ENCODE measurements around the gene ITPR2. TPM values are rescaled to one million over a fixed set of nuclear protein-coding genes. Genes with fewer than 3 reads are reported as not detected.

ITPR2 gene
- total RNA-seq, 3 donors from 2014 or later (not counting 1 experiment from before 2014, with no cell fraction given): 59.1 to 70.7 (median 68.2) TPM

- intact Hi-C loops (cut with micrococcal nuclease): no loop called here
- Mint-ChIP-seq H3K36me3 (no peaks in the 10 kb centered on the region), H3K4me1 (peaks cover 33 to 34% of the 10 kb centered on the region in 2 donors), H3K27me3 (ENCODE audit: low read depth in 2 of 2) (no peaks in the 10 kb centered on the region), H3K9me3 (no peaks in the 10 kb centered on the region), H3K4me3 (no peak overlapping the region), H3K27ac (peak overlapping the region in 1 of 2 donors; percentile 68)
- Histone ChIP-seq H3K27me3 (ENCODE audit: control insufficient read depth, insufficient read depth, low read length) (no peaks in the 10 kb centered on the region), H3K9me3 (ENCODE audit: control insufficient read depth, insufficient read depth, low read length) (no peaks in the 10 kb centered on the region), H3K27ac (ENCODE audit: low read length) (no peak overlapping the region), H3K4me3 (ENCODE audit: low read length) (no peak overlapping the region), H3K36me3 (ENCODE audit: control insufficient read depth, insufficient read depth, low read length) (no peaks in the 10 kb centered on the region), H3K4me1 (ENCODE audit: control insufficient read depth, insufficient read depth, low read length) (no peaks in the 10 kb centered on the region)
- 28% methylated on average over 5 of the region's 6 CpGs for WGBS (ENCODE audit: insufficient coverage)
- DNase-seq (no peak), ATAC-seq (no peak)
- TF ChIP-seq, protein P1, sequence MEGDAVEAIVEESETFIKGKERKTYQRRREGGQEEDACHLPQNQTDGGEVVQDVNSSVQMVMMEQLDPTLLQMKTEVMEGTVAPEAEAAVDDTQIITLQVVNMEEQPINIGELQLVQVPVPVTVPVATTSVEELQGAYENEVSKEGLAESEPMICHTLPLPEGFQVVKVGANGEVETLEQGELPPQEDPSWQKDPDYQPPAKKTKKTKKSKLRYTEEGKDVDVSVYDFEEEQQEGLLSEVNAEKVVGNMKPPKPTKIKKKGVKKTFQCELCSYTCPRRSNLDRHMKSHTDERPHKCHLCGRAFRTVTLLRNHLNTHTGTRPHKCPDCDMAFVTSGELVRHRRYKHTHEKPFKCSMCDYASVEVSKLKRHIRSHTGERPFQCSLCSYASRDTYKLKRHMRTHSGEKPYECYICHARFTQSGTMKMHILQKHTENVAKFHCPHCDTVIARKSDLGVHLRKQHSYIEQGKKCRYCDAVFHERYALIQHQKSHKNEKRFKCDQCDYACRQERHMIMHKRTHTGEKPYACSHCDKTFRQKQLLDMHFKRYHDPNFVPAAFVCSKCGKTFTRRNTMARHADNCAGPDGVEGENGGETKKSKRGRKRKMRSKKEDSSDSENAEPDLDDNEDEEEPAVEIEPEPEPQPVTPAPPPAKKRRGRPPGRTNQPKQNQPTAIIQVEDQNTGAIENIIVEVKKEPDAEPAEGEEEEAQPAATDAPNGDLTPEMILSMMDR (IDR thresholded peaks at IDR 0.05): no peak
Observed at GRCh38 chr12:26798023-26798422, 35.0 kb downstream of the ITPR2 start.

DNA sequence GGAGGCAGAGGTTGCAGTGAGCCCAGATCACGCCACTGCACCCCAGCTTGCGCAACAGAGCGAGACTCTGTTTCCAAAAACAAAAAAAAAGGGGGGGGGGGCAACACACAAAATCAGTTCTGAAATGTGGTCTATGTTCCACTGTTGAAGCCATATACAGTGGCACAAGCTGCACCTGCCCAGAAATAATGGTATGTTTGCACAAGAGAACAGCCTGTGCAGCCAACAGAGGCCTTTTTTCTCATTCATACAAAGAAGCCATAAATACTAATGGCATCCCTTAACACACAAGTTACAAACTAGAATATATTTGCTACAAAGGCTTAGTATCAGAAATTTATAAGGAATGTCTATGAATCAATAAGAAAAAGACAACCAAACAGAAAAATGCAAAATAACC is 37.1 kb downstream of the ITPR2 start:
- no peak overlapping the region for H3K27ac ChIP-seq (ENCODE audit: low read length)
- ATAC-seq: no peak
- H3K4me1 Mint-ChIP-seq: peaks cover 40 to 52% of the 10 kb centered on the region in 2 donors
- no peaks in the 10 kb centered on the region for H3K27me3 Mint-ChIP-seq (ENCODE audit: low read depth in 2 of 2)
- no peaks in the 10 kb centered on the region for H3K4me1 ChIP-seq (ENCODE audit: control insufficient read depth, insufficient read depth, low read length)
- no peak for DNase-seq
- intact Hi-C loops (cut with micrococcal nuclease): no loop called here
- no peaks in the 10 kb centered on the region for H3K36me3 Mint-ChIP-seq
- no peaks in the 10 kb centered on the region for H3K9me3 ChIP-seq (ENCODE audit: control insufficient read depth, insufficient read depth, low read length)
- TF ChIP-seq, protein P1 (IDR thresholded peaks at IDR 0.05): no peak
- no peak overlapping the region for H3K4me3 ChIP-seq (ENCODE audit: low read length)
- H3K36me3 ChIP-seq (ENCODE audit: control insufficient read depth, insufficient read depth, low read length): no peaks in the 10 kb centered on the region
- WGBS (ENCODE audit: insufficient coverage): 98% methylated on average over 3 of the region's 3 CpGs
- H3K9me3 Mint-ChIP-seq: no peaks in the 10 kb centered on the region
- no peak overlapping the region for H3K4me3 Mint-ChIP-seq
- no peak overlapping the region for H3K27ac Mint-ChIP-seq
- no peaks in the 10 kb centered on the region for H3K27me3 ChIP-seq (ENCODE audit: control insufficient read depth, insufficient read depth, low read length)

DNA sequence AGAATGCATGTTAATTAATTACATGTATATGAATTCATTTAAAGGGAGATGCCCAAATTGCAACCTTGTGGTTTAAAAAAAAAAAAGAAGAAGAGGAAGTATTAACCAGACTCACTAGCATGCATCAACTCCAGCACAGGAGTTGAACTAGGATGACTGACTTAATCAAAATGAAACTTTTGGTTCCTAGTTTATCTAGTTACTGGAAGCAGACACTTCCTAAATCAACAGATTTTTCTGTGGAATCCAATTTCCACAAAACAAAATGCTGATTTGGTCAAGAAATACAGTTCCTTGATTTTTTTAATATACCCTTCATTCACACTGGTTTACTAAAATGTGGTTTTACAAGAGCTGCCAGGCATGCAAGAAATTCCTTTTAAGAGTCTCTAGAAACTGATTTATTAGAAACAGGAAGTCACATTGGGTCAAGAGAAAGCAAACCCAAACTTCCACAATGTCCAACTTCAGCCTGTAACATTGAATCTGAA is 41.6 kb downstream of the ITPR2 start:
- DNase-seq (peak in 1 of 2 donors; percentile 10), ATAC-seq (peak in 1 of 3 donors; percentile 41)
- H3K36me3 ChIP-seq (ENCODE audit: control insufficient read depth, insufficient read depth, low read length): peaks cover 2% of the 10 kb centered on the region
- Mint-ChIP-seq H3K4me1 (peaks cover 31 to 42% of the 10 kb centered on the region in 2 donors), H3K9me3 (no peaks in the 10 kb centered on the region), H3K36me3 (no peaks in the 10 kb centered on the region), H3K4me3 (no peak overlapping the region), H3K27ac (no peak overlapping the region), H3K27me3 (ENCODE audit: low read depth in 2 of 2) (no peaks in the 10 kb centered on the region)
- no peak overlapping the region for H3K27ac ChIP-seq (ENCODE audit: low read length)
- H3K4me3 ChIP-seq (ENCODE audit: low read length): no peak overlapping the region
- H3K4me1 ChIP-seq (ENCODE audit: control insufficient read depth, insufficient read depth, low read length): no peaks in the 10 kb centered on the region
- no peaks in the 10 kb centered on the region for H3K9me3 ChIP-seq (ENCODE audit: control insufficient read depth, insufficient read depth, low read length)
- no peaks in the 10 kb centered on the region for H3K27me3 ChIP-seq (ENCODE audit: control insufficient read depth, insufficient read depth, low read length)
- TF ChIP-seq, protein P1 (IDR thresholded peaks at IDR 0.05): no peak
- intact Hi-C loops (cut with micrococcal nuclease): no loop called here

DNA sequence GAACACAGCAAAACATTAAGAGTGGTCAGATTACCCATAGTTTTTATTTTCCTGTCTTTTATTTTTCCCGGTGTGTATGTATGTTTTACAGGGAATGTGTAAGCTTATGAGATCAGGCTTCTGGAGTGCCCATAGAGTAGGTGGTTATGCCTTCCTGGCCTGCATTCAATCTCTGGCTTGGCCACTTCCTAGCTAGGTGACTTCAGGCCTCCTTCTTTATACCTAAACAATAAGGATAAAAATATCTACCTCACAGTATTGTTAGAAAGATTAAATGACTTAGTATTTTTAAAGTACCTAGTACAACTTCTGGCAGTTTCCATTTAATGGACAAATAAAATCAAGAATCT is 42.4 kb downstream of the ITPR2 start:
- Histone ChIP-seq H3K27ac (ENCODE audit: low read length) (no peak overlapping the region), H3K4me1 (ENCODE audit: control insufficient read depth, insufficient read depth, low read length) (no peaks in the 10 kb centered on the region), H3K36me3 (ENCODE audit: control insufficient read depth, insufficient read depth, low read length) (peaks cover 2% of the 10 kb centered on the region), H3K9me3 (ENCODE audit: control insufficient read depth, insufficient read depth, low read length) (no peaks in the 10 kb centered on the region), H3K4me3 (ENCODE audit: low read length) (no peak overlapping the region), H3K27me3 (ENCODE audit: control insufficient read depth, insufficient read depth, low read length) (no peaks in the 10 kb centered on the region)
- DNase-seq (no peak), ATAC-seq (no peak)
- no peak overlapping the region for H3K27ac Mint-ChIP-seq
- whole genome bisulfite sequencing (ENCODE audit: insufficient coverage): no CpG with 5 or more reads among the region's 1 CpG
- no peak overlapping the region for H3K4me3 Mint-ChIP-seq
- intact Hi-C loops (cut with micrococcal nuclease): no loop called here
- no peaks in the 10 kb centered on the region for H3K36me3 Mint-ChIP-seq
- no peaks in the 10 kb centered on the region for H3K27me3 Mint-ChIP-seq (ENCODE audit: low read depth in 2 of 2)
- no peaks in the 10 kb centered on the region for H3K9me3 Mint-ChIP-seq
- H3K4me1 Mint-ChIP-seq: peaks cover 31 to 42% of the 10 kb centered on the region in 2 donors
- TF ChIP-seq, protein P1 (IDR thresholded peaks at IDR 0.05): no peak
